ENCODE measurements around the gene BHLHE40.

Gene BHLHE40

DNA sequence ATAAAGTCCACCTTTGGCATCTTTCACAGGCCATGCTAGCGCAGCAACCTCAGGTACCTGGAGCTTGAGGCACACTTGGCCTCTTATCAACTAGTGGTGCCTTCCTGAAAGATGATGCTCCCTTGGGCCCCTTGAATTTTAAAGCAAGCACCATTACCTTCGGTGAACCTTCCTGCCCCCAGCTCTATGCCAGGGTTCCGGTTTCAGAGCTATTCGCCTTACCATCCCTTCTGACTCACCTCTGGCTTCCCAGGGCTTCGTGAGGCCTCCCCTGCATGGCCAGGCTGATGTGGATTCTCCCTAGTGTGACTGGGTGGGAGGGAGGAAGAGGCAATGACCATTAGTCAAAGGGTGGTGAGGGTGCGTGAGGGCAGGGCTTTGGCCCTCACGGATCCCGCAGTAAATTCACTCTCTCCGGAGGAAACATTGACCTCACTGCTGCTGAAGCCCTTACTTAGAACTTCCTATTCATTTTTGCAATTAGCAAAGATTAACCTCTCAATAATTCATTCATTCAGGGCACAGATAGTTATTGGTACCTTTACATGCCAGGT is 16.3 kb downstream of the BHLHE40 start:
- Histone ChIP-seq H3K9ac (ENCODE audit: low read length) (no peak overlapping the region), H3K36me3 (ENCODE audit: control insufficient read depth, insufficient read depth, low read length, severe bottlenecking) (no peaks in the 10 kb centered on the region), H3K27me3 (replicated peaks; ENCODE audit: control insufficient read depth, insufficient read depth, low read length) (no peaks in the 10 kb centered on the region), H3K4me1 (ENCODE audit: control insufficient read depth, insufficient read depth, low read length) (peaks cover 16% of the 10 kb centered on the region), H3K9me3 (ENCODE audit: control insufficient read depth, low read length) (no peaks in the 10 kb centered on the region), H3K4me3 (ENCODE audit: low read length) (no peak overlapping the region)
- DNase-seq (ENCODE audit: low read depth): no peak

DNA sequence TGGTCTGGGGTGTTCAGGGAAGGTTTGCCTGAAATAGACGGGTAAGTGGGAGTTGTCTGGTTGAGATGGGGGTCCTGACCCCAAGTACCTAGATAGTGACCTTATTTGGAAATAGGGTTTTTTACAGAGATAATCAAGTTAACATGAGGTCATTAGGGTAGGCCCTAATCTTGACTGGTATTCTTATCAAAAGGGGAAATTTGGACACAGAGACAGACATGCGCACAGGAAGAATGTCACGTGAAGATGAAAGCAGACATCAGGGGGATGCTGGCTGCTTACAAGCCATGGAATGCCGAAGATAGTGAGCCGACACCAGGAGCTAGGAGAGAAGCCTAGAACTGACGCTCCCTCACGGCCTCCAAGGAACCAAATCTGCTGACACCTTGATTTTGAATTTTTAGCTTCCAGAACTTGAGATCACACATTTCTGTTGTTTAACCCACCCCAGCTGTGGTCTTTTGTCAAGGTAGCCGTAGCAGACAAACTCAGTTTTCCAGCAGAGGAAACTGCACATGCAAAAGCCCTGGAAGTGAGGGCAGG is 17.1 kb downstream of the BHLHE40 start:
- no peaks in the 10 kb centered on the region for H3K27me3 ChIP-seq (replicated peaks; ENCODE audit: control insufficient read depth, insufficient read depth, low read length)
- no peaks in the 10 kb centered on the region for H3K9me3 ChIP-seq (ENCODE audit: control insufficient read depth, low read length)
- no peak for DNase-seq (ENCODE audit: low read depth)
- H3K9ac ChIP-seq (ENCODE audit: low read length): no peak overlapping the region
- no peak overlapping the region for H3K4me3 ChIP-seq (ENCODE audit: low read length)
- H3K4me1 ChIP-seq (ENCODE audit: control insufficient read depth, insufficient read depth, low read length): peaks cover 16% of the 10 kb centered on the region
- H3K36me3 ChIP-seq (ENCODE audit: control insufficient read depth, insufficient read depth, low read length, severe bottlenecking): no peaks in the 10 kb centered on the region

DNA sequence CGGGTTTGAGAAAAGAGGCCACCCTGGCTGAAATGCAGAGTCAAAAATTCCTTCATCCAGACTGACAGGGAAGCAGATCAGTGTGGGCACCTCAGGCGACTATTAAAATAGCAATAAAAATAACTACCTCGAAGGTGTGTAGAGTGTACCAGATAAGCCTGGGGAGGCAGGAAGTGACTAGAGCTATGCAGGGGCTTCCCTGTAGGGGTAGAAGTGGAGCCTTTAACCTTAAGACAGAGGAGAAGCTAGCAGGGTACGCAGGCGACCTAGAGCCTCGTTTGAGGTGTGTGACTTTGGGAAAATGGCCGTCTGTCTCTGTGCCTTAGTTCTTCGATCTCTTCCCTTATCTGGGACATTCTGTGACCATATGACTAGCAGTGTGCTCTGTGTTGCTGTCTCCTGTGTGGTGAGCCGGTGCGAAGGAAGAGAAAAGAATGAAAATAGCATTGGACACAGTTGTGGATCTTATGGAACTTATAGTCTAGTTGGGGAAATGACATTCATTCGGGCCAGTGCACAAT is 17.6 kb downstream of the BHLHE40 start:
- no peak overlapping the region for H3K9ac ChIP-seq (ENCODE audit: low read length)
- H3K36me3 ChIP-seq (ENCODE audit: control insufficient read depth, insufficient read depth, low read length, severe bottlenecking): no peaks in the 10 kb centered on the region
- DNase-seq (ENCODE audit: low read depth): no peak
- no peaks in the 10 kb centered on the region for H3K9me3 ChIP-seq (ENCODE audit: control insufficient read depth, low read length)
- H3K27me3 ChIP-seq (replicated peaks; ENCODE audit: control insufficient read depth, insufficient read depth, low read length): no peaks in the 10 kb centered on the region
- no peak overlapping the region for H3K4me3 ChIP-seq (ENCODE audit: low read length)
- peaks cover 16% of the 10 kb centered on the region for H3K4me1 ChIP-seq (ENCODE audit: control insufficient read depth, insufficient read depth, low read length)

DNA sequence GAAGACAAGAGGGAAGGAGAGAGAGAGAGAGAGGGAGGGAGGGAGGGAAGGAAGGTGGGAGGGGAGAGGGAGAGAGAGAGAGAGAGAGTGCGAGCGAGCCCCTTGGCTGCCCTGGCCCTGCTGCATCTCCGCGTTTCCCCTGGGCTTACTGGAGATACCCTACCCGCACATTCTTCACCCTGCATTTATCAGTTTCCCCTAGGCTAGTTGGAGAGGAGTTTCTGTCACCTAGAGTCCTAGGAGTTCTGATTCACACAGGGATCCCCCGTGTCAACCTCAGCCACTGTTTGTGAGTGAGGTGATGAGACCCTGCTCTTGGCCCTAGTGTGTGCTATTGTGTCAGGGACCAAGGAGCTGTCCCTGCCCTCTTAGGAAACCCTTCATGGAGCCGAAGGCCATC is 18.7 kb downstream of the BHLHE40 start:
- H3K27me3 ChIP-seq (replicated peaks; ENCODE audit: control insufficient read depth, insufficient read depth, low read length): no peaks in the 10 kb centered on the region
- DNase-seq (ENCODE audit: low read depth): no peak
- no peaks in the 10 kb centered on the region for H3K36me3 ChIP-seq (ENCODE audit: control insufficient read depth, insufficient read depth, low read length, severe bottlenecking)
- no peak overlapping the region for H3K4me3 ChIP-seq (ENCODE audit: low read length)
- H3K9ac ChIP-seq (ENCODE audit: low read length): no peak overlapping the region
- H3K4me1 ChIP-seq (ENCODE audit: control insufficient read depth, insufficient read depth, low read length): peaks cover 16% of the 10 kb centered on the region
- no peaks in the 10 kb centered on the region for H3K9me3 ChIP-seq (ENCODE audit: control insufficient read depth, low read length)

DNA sequence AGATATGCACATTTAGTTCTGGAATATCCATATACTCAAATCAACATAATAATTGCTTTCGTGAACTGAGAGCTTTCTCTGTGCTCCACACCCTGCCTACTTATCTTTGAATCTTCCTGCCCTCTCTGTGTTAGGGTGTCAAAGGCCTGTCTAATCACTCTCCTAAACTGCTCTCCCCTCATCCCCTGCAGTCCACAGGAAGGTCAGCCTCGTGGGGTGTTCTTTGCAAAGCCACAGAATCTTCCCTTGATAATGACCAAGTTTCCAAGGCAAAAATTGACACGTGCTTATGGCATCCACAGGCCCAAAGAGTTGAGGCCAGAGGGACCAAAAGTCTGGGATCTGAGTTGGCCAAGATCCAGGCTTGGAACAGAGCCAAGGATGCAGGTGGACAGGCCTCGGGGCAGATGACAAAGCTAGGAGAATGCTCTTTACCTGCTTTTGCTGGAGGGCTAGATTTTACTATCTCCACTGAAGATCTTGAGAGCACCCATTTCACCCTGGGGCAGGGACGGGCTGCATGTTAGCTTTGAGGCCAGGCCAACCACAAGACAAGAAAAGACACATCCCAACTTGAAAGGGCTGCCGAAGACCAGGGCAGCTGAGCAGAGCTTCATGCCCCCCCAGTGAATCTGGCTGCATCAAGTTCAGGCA is 20.4 kb downstream of the BHLHE40 start:
- DNase-seq (ENCODE audit: low read depth): no peak
- H3K9ac ChIP-seq (ENCODE audit: low read length): no peak overlapping the region
- no peaks in the 10 kb centered on the region for H3K9me3 ChIP-seq (ENCODE audit: control insufficient read depth, low read length)
- peaks cover 10% of the 10 kb centered on the region for H3K4me1 ChIP-seq (ENCODE audit: control insufficient read depth, insufficient read depth, low read length)
- H3K36me3 ChIP-seq (ENCODE audit: control insufficient read depth, insufficient read depth, low read length, severe bottlenecking): no peaks in the 10 kb centered on the region
- no peak overlapping the region for H3K4me3 ChIP-seq (ENCODE audit: low read length)
- no peaks in the 10 kb centered on the region for H3K27me3 ChIP-seq (replicated peaks; ENCODE audit: control insufficient read depth, insufficient read depth, low read length)

DNA sequence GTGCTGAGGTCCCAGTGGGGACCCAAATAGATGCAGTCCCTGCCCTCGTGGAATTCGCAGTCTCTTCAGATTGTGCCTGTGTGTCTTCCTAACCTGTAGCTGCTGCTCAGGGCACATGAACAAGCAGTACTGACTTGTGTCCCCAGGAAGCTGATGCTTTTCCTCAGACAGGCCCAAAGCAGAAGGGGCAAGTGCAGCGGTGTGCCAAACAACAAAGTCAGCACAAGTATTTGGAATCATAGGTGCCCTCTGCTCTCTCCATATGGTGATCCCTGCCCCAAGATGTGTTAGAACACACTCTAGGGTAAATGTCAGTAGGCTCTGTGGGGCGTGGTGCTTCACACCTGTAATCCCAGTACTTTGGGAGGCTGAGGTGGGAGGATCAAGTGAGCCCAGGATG is 21.9 kb downstream of the BHLHE40 start:
- Histone ChIP-seq H3K4me1 (ENCODE audit: control insufficient read depth, insufficient read depth, low read length) (no peaks in the 10 kb centered on the region), H3K27me3 (replicated peaks; ENCODE audit: control insufficient read depth, insufficient read depth, low read length) (no peaks in the 10 kb centered on the region), H3K36me3 (ENCODE audit: control insufficient read depth, insufficient read depth, low read length, severe bottlenecking) (no peaks in the 10 kb centered on the region), H3K4me3 (ENCODE audit: low read length) (no peak overlapping the region), H3K9ac (ENCODE audit: low read length) (no peak overlapping the region), H3K9me3 (ENCODE audit: control insufficient read depth, low read length) (no peaks in the 10 kb centered on the region)
- no peak for DNase-seq (ENCODE audit: low read depth)

DNA sequence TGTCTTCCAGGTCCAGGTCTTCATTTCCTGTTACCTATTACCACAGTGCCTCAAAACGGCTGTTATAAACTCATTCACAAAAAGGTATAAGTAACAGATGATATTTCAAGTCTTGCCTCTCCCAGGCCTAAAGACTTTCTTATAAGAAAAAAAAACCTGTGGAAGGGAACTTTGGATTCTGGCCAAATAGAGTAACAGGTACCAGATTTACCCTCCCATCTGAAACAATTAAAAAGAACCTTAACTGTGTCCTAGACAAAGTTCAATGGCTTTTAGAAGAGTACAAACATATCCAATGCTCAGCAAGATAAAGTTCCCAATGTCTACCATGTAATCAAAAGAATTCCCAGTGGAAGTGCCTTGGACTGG is 22.6 kb downstream of the BHLHE40 start:
- no peak overlapping the region for H3K9ac ChIP-seq (ENCODE audit: low read length)
- H3K36me3 ChIP-seq (ENCODE audit: control insufficient read depth, insufficient read depth, low read length, severe bottlenecking): no peaks in the 10 kb centered on the region
- no peaks in the 10 kb centered on the region for H3K27me3 ChIP-seq (replicated peaks; ENCODE audit: control insufficient read depth, insufficient read depth, low read length)
- no peaks in the 10 kb centered on the region for H3K9me3 ChIP-seq (ENCODE audit: control insufficient read depth, low read length)
- no peak overlapping the region for H3K4me3 ChIP-seq (ENCODE audit: low read length)
- no peak for DNase-seq (ENCODE audit: low read depth)
- H3K4me1 ChIP-seq (ENCODE audit: control insufficient read depth, insufficient read depth, low read length): no peaks in the 10 kb centered on the region

DNA sequence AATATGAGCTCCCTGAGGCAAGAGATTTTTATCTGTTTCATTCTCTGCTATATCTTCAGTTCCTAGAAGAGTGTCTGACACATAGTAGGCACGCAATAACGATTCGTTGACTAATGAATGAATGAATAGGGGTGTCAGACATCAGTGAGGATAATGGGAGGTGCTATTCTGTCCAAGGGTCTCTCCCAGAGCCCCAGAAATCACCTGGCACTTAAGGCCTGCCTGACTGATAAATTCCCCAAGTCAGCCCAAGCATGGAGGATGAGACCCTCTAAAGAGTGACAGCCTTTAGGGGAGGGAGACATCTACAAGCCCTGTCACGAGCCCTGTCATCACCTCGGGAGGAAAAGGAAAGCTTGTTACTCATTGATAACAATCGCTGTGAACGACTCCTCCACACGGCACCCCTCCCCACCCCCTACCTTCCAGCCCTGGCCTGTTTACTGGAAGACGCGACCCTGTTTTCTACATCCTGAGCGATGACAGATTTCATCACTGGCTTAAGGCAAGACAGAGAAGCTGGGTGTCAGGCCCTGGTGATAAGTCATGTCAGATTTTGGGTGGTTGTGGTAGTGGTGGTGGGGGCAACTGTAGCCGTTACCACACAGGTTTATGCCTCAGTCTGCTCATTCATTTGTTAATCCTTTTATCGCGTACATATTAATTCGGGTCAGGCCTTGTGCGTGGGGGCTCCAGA is 23.1 kb downstream of the BHLHE40 start:
- Histone ChIP-seq H3K4me3 (ENCODE audit: low read length) (no peak overlapping the region), H3K9me3 (ENCODE audit: control insufficient read depth, low read length) (no peaks in the 10 kb centered on the region), H3K27me3 (replicated peaks; ENCODE audit: control insufficient read depth, insufficient read depth, low read length) (no peaks in the 10 kb centered on the region), H3K36me3 (ENCODE audit: control insufficient read depth, insufficient read depth, low read length, severe bottlenecking) (no peaks in the 10 kb centered on the region), H3K9ac (ENCODE audit: low read length) (no peak overlapping the region), H3K4me1 (ENCODE audit: control insufficient read depth, insufficient read depth, low read length) (no peaks in the 10 kb centered on the region)
- DNase-seq (ENCODE audit: low read depth): no peak

DNA sequence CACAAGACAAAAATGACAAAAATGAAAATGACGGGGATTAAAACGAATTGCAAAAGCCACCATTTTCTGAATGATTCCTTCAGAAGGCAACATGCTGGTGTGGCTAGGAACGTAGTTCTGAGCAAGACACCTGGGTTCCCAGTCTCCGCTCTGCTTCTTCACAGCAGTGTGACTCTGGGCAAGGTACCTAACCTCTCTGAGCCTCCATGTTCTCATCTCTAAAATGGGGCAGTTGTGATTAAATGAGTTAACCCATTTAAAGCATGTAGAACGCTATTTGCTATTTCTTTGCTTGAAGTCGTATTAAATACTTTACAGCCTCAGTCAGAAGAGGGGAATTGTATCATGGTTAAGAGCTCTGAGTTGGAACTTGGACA is 23.6 kb downstream of the BHLHE40 start:
- Histone ChIP-seq H3K36me3 (ENCODE audit: control insufficient read depth, insufficient read depth, low read length, severe bottlenecking) (no peaks in the 10 kb centered on the region), H3K27me3 (replicated peaks; ENCODE audit: control insufficient read depth, insufficient read depth, low read length) (no peaks in the 10 kb centered on the region), H3K4me1 (ENCODE audit: control insufficient read depth, insufficient read depth, low read length) (no peaks in the 10 kb centered on the region), H3K9me3 (ENCODE audit: control insufficient read depth, low read length) (no peaks in the 10 kb centered on the region), H3K9ac (ENCODE audit: low read length) (no peak overlapping the region), H3K4me3 (ENCODE audit: low read length) (no peak overlapping the region)
- DNase-seq (ENCODE audit: low read depth): no peak

DNA sequence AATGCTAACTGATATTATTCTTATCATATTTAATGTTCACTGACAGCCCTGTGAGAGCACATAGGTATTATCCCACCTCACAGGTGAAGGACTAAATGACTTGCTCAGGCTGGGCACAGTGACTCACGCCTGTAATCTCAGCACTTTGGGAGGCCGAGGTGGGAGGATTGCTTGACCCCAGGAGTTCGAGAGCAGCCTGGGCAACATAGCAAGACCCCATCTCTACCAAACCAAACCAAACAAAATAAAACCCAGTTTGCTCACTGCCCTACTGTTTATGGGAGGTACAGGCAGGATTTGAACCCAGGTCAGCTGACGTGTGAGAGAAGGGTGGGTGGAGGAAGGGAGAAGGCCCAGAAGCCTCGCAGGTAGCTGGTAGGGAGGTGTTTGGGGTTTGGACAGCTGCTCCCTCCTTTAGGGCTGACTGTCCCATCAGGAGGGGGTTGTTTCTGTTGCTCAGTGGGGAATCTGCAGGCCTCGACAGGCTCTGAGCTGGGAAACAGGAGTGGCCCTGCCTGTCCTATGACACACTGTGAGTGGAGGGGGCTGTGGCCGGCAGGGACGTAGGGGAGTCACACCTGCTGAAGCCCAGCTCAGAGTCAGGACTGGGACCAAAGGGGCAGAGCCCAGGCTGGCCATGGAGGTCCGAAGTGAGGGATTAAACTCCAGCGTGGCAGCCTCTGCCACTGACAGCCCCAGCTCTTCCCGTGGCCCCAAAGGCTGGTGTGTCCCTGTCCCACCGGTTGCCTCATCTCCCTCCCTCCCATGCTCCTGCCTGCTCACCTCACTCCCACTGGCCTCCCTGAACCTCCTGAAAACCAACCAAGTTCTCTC is 25.3 kb downstream of the BHLHE40 start:
- no peaks in the 10 kb centered on the region for H3K27me3 ChIP-seq (replicated peaks; ENCODE audit: control insufficient read depth, insufficient read depth, low read length)
- no peak for DNase-seq (ENCODE audit: low read depth)

DNA sequence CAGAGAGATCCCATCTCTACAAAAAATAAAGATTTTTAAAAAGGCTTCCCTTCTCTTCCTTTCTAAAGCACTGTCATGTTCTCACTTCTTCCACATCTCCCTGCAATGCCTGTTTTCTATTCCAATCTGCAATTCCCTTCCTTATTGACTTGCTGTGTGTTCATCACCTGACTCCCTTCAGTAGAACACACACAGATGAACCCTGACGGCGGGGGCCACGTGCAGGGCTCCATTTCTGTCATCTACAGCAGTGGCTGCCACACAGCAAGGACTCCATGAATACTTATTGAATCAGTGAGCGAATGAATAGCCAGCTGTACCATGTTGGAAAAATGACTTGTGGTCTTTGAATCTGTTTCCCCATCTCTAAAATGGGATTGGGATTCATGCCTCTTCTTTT is 26.1 kb downstream of the BHLHE40 start:
- no peaks in the 10 kb centered on the region for H3K27me3 ChIP-seq (replicated peaks; ENCODE audit: control insufficient read depth, insufficient read depth, low read length)
- DNase-seq (ENCODE audit: low read depth): no peak
- peaks cover 6% of the 10 kb centered on the region for H3K4me1 ChIP-seq (ENCODE audit: control insufficient read depth, insufficient read depth, low read length)
- H3K36me3 ChIP-seq (ENCODE audit: control insufficient read depth, insufficient read depth, low read length, severe bottlenecking): no peaks in the 10 kb centered on the region
- no peak overlapping the region for H3K4me3 ChIP-seq (ENCODE audit: low read length)
- H3K9ac ChIP-seq (ENCODE audit: low read length): no peak overlapping the region
- no peaks in the 10 kb centered on the region for H3K9me3 ChIP-seq (ENCODE audit: control insufficient read depth, low read length)

More for the DNA sequence above, 25.3 kb downstream of the BHLHE40 start:
- H3K4me3 ChIP-seq (ENCODE audit: low read length): no peak overlapping the region
- H3K9me3 ChIP-seq (ENCODE audit: control insufficient read depth, low read length): no peaks in the 10 kb centered on the region
- peaks cover 2% of the 10 kb centered on the region for H3K4me1 ChIP-seq (ENCODE audit: control insufficient read depth, insufficient read depth, low read length)
- H3K36me3 ChIP-seq (ENCODE audit: control insufficient read depth, insufficient read depth, low read length, severe bottlenecking): no peaks in the 10 kb centered on the region
- H3K9ac ChIP-seq (ENCODE audit: low read length): no peak overlapping the region
